Nephron (organoid): Measurements from ENCODE around the gene OR51L1.

Experiments used
- H3K27ac Mint-ChIP-seq, 3 experiments: 2 replicates each; pipeline ENCODE4 v1.8.0; 2020; ENCODE audit warnings: mixed read lengths in 3 of 3, mild to moderate bottlenecking in 2 of 3, moderate library complexity in 1 of 3
- H3K27me3 Mint-ChIP-seq: 2 replicates; pipeline ENCODE4 v1.8.0; 2021; ENCODE audit warnings: low read depth, mild to moderate bottlenecking, moderate library complexity, mixed read lengths
- H3K36me3 Mint-ChIP-seq: 2 replicates; pipeline ENCODE4 v1.8.0; 2020; ENCODE audit warnings: low read depth, mixed read lengths
- H3K4me1 Mint-ChIP-seq: 2 replicates; pipeline ENCODE4 v1.8.0; 2020; ENCODE audit warnings: mixed read lengths
- H3K4me3 Mint-ChIP-seq, 3 experiments: 2 replicates each; pipeline ENCODE4 v1.8.0; 2020; ENCODE audit warnings: mild to moderate bottlenecking in 3 of 3, mixed read lengths in 3 of 3, moderate library complexity in 2 of 3
- H3K9me3 Mint-ChIP-seq: 2 replicates; pipeline ENCODE4 v1.8.0; 2020; ENCODE audit warnings: mixed read lengths
- CTCF ChIP-seq, 3 experiments: fragments of 200-600 bp; sonication (generic); IDR thresholded peaks; one replicate each; pipeline ENCODE4 v1.5.0; 2021; ENCODE audit warnings: antibody characterized with exemption in 3 of 3; ENCODE audit not compliant: unreplicated experiment in 3 of 3

Gene OR51L1

GRCh38 chr11:5038341-5038740 lies 43.7 kb downstream of the OR51L1 start:
- no peak overlapping the region for H3K4me3 Mint-ChIP-seq

GRCh38 chr11:5040876-5041275 lies 46.2 kb downstream of the OR51L1 start:
- Mint-ChIP-seq H3K4me3 (no peak overlapping the region), H3K4me1 (peaks cover 5% of the 10 kb centered on the region), H3K9me3 (no peaks in the 10 kb centered on the region), H3K27ac (no peak overlapping the region), H3K27me3 (no peaks in the 10 kb centered on the region), H3K36me3 (no peaks in the 10 kb centered on the region)
- no peak for TF ChIP-seq CTCF (IDR thresholded peaks at IDR 0.05; ENCODE audit: unreplicated experiment in 3 of 3)

More at GRCh38 chr11:5038341-5038740, 43.7 kb downstream of the OR51L1 start:
- no peaks in the 10 kb centered on the region for H3K36me3 Mint-ChIP-seq
- TF ChIP-seq CTCF (IDR thresholded peaks at IDR 0.05; ENCODE audit: unreplicated experiment in 3 of 3) = no peak
- H3K9me3 Mint-ChIP-seq = no peaks in the 10 kb centered on the region
- no peaks in the 10 kb centered on the region for H3K27me3 Mint-ChIP-seq
- no peak overlapping the region for H3K27ac Mint-ChIP-seq
- peaks cover 5% of the 10 kb centered on the region for H3K4me1 Mint-ChIP-seq

- H3K4me3 Mint-ChIP-seq = no peak overlapping the region
- H3K36me3 Mint-ChIP-seq = no peaks in the 10 kb centered on the region
- H3K9me3 Mint-ChIP-seq = no peaks in the 10 kb centered on the region
- TF ChIP-seq CTCF (IDR thresholded peaks at IDR 0.05; ENCODE audit: unreplicated experiment in 3 of 3) = no peak
- H3K27ac Mint-ChIP-seq = no peak overlapping the region
- H3K27me3 Mint-ChIP-seq = no peaks in the 10 kb centered on the region
- no peaks in the 10 kb centered on the region for H3K4me1 Mint-ChIP-seq
Observed at GRCh38 chr11:5042091-5042490, 47.4 kb downstream of the OR51L1 start.

GRCh38 chr11:5043380-5043779 lies 48.7 kb downstream of the OR51L1 start:
- H3K36me3 Mint-ChIP-seq = no peaks in the 10 kb centered on the region
- TF ChIP-seq CTCF (IDR thresholded peaks at IDR 0.05; ENCODE audit: unreplicated experiment in 3 of 3) = no peak
- H3K4me1 Mint-ChIP-seq = no peaks in the 10 kb centered on the region
- no peak overlapping the region for H3K27ac Mint-ChIP-seq
- no peaks in the 10 kb centered on the region for H3K27me3 Mint-ChIP-seq
- H3K9me3 Mint-ChIP-seq = no peaks in the 10 kb centered on the region
- no peak overlapping the region for H3K4me3 Mint-ChIP-seq

- Mint-ChIP-seq H3K4me1 (no peaks in the 10 kb centered on the region), H3K9me3 (no peaks in the 10 kb centered on the region)
Observed at GRCh38 chr11:5046226-5046625, 51.6 kb downstream of the OR51L1 start, which contains the start of gene OR52J3. Gene OR52J3 (plus strand): TSS chr11:5046526. CDS start chr11:5046526, 0 bp downstream.

More at GRCh38 chr11:5046226-5046625, 51.6 kb downstream of the OR51L1 start, which contains the start of gene OR52J3:
- H3K4me3 Mint-ChIP-seq = no peak within 1 kb of the TSS
- no peak for TF ChIP-seq CTCF (IDR thresholded peaks at IDR 0.05; ENCODE audit: unreplicated experiment in 3 of 3)
- H3K27ac Mint-ChIP-seq = no peak within 1 kb of the TSS
- H3K36me3 Mint-ChIP-seq = no peaks in the 10 kb centered on the region
- H3K27me3 Mint-ChIP-seq = no peaks in the 10 kb centered on the region
